ENCODE results near the gene SWAP70.
A peak's percentile ranks its signal among the peaks of the same experiment; 100 is the strongest.

SWAP70 gene

DNA sequence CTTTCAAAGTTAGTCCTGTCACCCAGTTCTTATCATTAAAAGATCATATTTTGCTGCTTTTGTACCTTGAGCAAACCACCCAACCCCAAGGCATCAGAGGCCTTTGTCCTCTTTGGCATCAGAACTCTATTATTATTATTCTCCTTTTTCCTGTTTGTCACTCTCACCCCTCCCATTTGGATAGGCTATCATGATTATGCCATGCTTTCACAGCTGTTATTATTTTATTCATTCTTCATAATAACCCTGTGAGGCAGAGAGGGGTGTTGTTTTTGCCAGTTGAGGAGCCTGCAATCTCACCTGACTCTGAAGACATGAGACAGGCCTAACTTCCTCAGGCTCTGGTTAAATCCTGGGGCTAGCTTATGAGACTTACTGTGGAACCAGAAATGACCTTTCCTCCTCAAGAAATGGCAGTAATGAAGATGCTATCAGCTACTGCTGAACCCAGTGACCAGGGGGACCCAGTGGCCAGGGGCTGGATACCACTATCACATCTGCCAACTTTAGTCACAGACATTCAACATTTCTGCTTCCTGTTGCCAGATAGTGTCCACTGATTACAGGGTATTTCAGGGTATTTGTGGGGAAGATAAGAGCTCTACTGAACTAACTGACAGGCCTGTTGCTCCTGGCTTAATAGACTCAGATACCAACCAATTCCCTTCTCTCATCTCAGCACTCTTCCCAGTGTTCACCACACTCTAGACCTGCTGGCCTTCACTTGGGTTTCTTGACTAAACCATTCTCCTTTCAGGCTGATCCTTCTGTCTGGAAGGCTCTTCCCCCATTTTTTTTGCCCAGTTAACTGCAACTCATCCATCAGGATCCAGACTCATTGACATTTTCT lies 11.8 kb upstream of the SWAP70 start:
- H3K27me3 ChIP-seq (ENCODE audit: insufficient read depth, low read length, poor library complexity, severe bottlenecking) = no peaks in the 10 kb centered on the region
- peak overlapping the region; percentile 62 for H3K9ac ChIP-seq (ENCODE audit: low read depth, low read length, poor library complexity, severe bottlenecking)
- H4K20me1 ChIP-seq (ENCODE audit: insufficient read depth, low read length, poor library complexity, severe bottlenecking) = no peaks in the 10 kb centered on the region
- no peaks in the 10 kb centered on the region for H3K79me2 ChIP-seq (ENCODE audit: insufficient read depth, low read length)
- TF ChIP-seq, protein P1, sequence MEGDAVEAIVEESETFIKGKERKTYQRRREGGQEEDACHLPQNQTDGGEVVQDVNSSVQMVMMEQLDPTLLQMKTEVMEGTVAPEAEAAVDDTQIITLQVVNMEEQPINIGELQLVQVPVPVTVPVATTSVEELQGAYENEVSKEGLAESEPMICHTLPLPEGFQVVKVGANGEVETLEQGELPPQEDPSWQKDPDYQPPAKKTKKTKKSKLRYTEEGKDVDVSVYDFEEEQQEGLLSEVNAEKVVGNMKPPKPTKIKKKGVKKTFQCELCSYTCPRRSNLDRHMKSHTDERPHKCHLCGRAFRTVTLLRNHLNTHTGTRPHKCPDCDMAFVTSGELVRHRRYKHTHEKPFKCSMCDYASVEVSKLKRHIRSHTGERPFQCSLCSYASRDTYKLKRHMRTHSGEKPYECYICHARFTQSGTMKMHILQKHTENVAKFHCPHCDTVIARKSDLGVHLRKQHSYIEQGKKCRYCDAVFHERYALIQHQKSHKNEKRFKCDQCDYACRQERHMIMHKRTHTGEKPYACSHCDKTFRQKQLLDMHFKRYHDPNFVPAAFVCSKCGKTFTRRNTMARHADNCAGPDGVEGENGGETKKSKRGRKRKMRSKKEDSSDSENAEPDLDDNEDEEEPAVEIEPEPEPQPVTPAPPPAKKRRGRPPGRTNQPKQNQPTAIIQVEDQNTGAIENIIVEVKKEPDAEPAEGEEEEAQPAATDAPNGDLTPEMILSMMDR (conservative IDR thresholded peaks at IDR 0.05; ENCODE audit: low read length) = no peak
- TF ChIP-seq EZH2phosphoT487 (IDR thresholded peaks at IDR 0.05; ENCODE audit: borderline replicate concordance) = no peak
- no peaks in the 10 kb centered on the region for H3K9me3 ChIP-seq (ENCODE audit: insufficient read depth, low read depth, low read length)
- no peaks in the 10 kb centered on the region for H3K9me2 ChIP-seq (replicated peaks; ENCODE audit: low read depth, low read length)
- peak overlapping the region; percentile 36 for H2AFZ ChIP-seq (ENCODE audit: low read length)
- H3K36me3 ChIP-seq (ENCODE audit: insufficient read depth, low read length) = no peaks in the 10 kb centered on the region
- peak overlapping the region; percentile 34 for H3K4me3 ChIP-seq (ENCODE audit: low read length, poor library complexity, severe bottlenecking)
- peaks cover 24% of the 10 kb centered on the region for H3K4me1 ChIP-seq (ENCODE audit: insufficient read depth, low read length, poor library complexity, severe bottlenecking)
- H3F3A ChIP-seq (ENCODE audit: low read depth) = peaks cover 4% of the 10 kb centered on the region
- H3K4me2 ChIP-seq (ENCODE audit: low read depth, low read length, poor library complexity, severe bottlenecking) = peak overlapping the region; percentile 59

DNA sequence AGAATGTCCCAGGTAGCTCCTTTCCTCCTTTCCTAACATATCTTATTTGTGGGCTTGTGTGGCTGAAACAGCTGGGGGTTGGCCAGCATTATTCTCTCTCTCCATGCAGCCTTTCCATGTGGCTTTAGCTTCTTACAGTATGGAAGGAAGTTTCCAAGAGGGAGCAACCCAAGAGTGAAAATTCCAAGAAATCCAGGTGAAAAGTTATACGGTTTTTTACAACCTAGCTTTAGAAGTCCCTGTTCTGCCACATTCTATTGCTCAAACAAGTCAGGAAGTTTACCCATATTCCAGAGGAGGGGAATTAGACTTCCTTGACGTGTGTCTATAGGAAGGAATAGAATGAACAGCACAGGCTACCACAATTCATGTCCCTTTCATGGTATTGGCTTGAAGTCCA lies 10.0 kb upstream of the SWAP70 start:
- no peaks in the 10 kb centered on the region for H3K79me2 ChIP-seq (ENCODE audit: insufficient read depth, low read length)
- TF ChIP-seq, protein P1 (conservative IDR thresholded peaks at IDR 0.05; ENCODE audit: low read length) = no peak
- no peak for TF ChIP-seq EZH2phosphoT487 (IDR thresholded peaks at IDR 0.05; ENCODE audit: borderline replicate concordance)

DNA sequence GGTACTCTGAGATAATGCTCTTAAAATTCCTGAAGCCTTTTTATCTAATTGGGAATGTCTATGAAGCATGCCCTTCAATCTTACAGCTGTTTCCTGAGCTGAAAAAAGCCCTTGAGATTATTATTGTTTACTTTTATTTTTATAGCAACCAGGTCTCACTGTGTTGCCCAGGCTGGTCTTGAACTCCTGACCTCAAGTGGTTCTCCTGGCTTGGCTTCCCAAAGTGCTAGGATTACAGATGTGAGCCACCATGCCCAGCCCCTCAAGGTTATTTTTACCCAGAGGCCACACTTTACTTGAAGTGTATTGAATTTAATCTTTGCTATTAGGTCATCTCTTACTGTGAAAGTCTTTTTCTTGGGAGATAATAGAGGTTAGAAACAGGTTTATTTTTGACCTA lies 7.0 kb upstream of the SWAP70 start:
- no peak overlapping the region for H2AFZ ChIP-seq (ENCODE audit: low read length)
- peaks cover 4% of the 10 kb centered on the region for H3F3A ChIP-seq (ENCODE audit: low read depth)
- peaks cover 15% of the 10 kb centered on the region for H3K4me1 ChIP-seq (ENCODE audit: insufficient read depth, low read length, poor library complexity, severe bottlenecking)
- no peak for TF ChIP-seq EZH2phosphoT487 (IDR thresholded peaks at IDR 0.05; ENCODE audit: borderline replicate concordance)
- TF ChIP-seq, protein P1 (conservative IDR thresholded peaks at IDR 0.05; ENCODE audit: low read length) = no peak
- no peaks in the 10 kb centered on the region for H3K27me3 ChIP-seq (ENCODE audit: insufficient read depth, low read length, poor library complexity, severe bottlenecking)
- no peaks in the 10 kb centered on the region for H3K79me2 ChIP-seq (ENCODE audit: insufficient read depth, low read length)
- no peak overlapping the region for H3K4me3 ChIP-seq (ENCODE audit: low read length, poor library complexity, severe bottlenecking)
- H3K9ac ChIP-seq (ENCODE audit: low read depth, low read length, poor library complexity, severe bottlenecking) = no peak overlapping the region
- no peaks in the 10 kb centered on the region for H3K9me2 ChIP-seq (replicated peaks; ENCODE audit: low read depth, low read length)
- H3K4me2 ChIP-seq (ENCODE audit: low read depth, low read length, poor library complexity, severe bottlenecking) = no peak overlapping the region
- no peaks in the 10 kb centered on the region for H3K36me3 ChIP-seq (ENCODE audit: insufficient read depth, low read length)
- no peaks in the 10 kb centered on the region for H4K20me1 ChIP-seq (ENCODE audit: insufficient read depth, low read length, poor library complexity, severe bottlenecking)
- H3K9me3 ChIP-seq (ENCODE audit: insufficient read depth, low read depth, low read length) = no peaks in the 10 kb centered on the region

More for the DNA sequence above, 10.0 kb upstream of the SWAP70 start:
- Histone ChIP-seq H3K4me3 (ENCODE audit: low read length, poor library complexity, severe bottlenecking) (no peak overlapping the region), H2AFZ (ENCODE audit: low read length) (no peak overlapping the region), H3F3A (ENCODE audit: low read depth) (peaks cover 4% of the 10 kb centered on the region), H4K20me1 (ENCODE audit: insufficient read depth, low read length, poor library complexity, severe bottlenecking) (no peaks in the 10 kb centered on the region), H3K36me3 (ENCODE audit: insufficient read depth, low read length) (no peaks in the 10 kb centered on the region), H3K4me1 (ENCODE audit: insufficient read depth, low read length, poor library complexity, severe bottlenecking) (peaks cover 24% of the 10 kb centered on the region), H3K4me2 (ENCODE audit: low read depth, low read length, poor library complexity, severe bottlenecking) (no peak overlapping the region), H3K9me2 (replicated peaks; ENCODE audit: low read depth, low read length) (no peaks in the 10 kb centered on the region), H3K9me3 (ENCODE audit: insufficient read depth, low read depth, low read length) (no peaks in the 10 kb centered on the region), H3K27me3 (ENCODE audit: insufficient read depth, low read length, poor library complexity, severe bottlenecking) (no peaks in the 10 kb centered on the region), H3K9ac (ENCODE audit: low read depth, low read length, poor library complexity, severe bottlenecking) (no peak overlapping the region)
